PC-9 (cell line): ENCODE data around the gene SMAD9.

ENCODE experiments used
- CTCF ChIP-seq: fragments of 200-600 bp; sonication (generic); conservative IDR thresholded peaks from 2 replicates; pipeline ENCODE4 v1.6.1; 2017; ENCODE audit warnings: mixed run types, antibody characterized with exemption, mild to moderate bottlenecking, moderate library complexity
- EZH2 ChIP-seq: fragments of 200-600 bp; sonication (generic); IDR thresholded peaks from 2 replicates; pipeline ENCODE4 v1.8.0; 2017; ENCODE audit warnings: antibody characterized with exemption, low read depth

GRCh38 chr13:36945078-36945477 lies 25.0 kb upstream of the SMAD9 start:
- TF ChIP-seq CTCF (no peak), EZH2 (no peak)
